GM10248 (cell line): ENCODE results near the gene PCDH17.

Experiments
- CTCF ChIA-PET: fragments of 300-600 bp; sonication (Branson Sonifier 250); formaldehyde crosslinking; extraction: SDS; loops from one replicate; lab custom pipeline; 2021; ENCODE audit warnings: antibody characterized with exemption; lab: Yijun Ruan, JAX
- POLR2A ChIA-PET: fragments of 350-650 bp; sonication (Branson Sonifier 250); formaldehyde crosslinking; extraction: SDS; loops from one replicate; lab custom pipeline; 2020; ENCODE audit warnings: antibody characterized with exemption; lab: Yijun Ruan, JAX
- DNase-seq: peaks from one replicate; pipeline ENCODE4 v3.0.0; 2012; ENCODE audit errors: extremely low spot score
- TF ChIP-seq, protein P1 (sequence below): IDR thresholded peaks from 2 replicates; pipeline ENCODE4 v1.5.1; 2012; ENCODE audit warnings: mild to moderate bottlenecking, low read depth; ENCODE audit errors: extremely low read depth, missing control alignments, control extremely low read depth

The PCDH17 gene

DNA sequence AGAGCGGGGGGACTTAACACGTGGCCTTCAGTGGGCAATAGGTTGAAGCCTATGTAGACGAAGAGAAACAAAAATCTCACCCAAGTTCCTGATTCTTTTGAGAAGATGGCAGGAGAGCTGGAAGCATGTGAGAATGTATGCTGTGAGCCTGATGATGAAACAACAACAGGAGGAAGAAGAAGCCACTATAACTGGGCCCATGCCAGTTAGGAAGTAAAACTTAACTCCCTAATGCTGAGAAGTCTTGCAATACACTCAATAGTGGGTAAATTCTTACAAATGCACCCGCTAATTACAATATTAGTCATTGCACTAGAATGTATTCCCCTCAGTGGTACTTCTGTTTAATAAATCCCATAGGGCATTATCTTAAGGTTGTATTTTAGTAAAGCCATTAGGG lies 9.1 kb downstream of the PCDH17 start:
- TF ChIP-seq, protein P1, sequence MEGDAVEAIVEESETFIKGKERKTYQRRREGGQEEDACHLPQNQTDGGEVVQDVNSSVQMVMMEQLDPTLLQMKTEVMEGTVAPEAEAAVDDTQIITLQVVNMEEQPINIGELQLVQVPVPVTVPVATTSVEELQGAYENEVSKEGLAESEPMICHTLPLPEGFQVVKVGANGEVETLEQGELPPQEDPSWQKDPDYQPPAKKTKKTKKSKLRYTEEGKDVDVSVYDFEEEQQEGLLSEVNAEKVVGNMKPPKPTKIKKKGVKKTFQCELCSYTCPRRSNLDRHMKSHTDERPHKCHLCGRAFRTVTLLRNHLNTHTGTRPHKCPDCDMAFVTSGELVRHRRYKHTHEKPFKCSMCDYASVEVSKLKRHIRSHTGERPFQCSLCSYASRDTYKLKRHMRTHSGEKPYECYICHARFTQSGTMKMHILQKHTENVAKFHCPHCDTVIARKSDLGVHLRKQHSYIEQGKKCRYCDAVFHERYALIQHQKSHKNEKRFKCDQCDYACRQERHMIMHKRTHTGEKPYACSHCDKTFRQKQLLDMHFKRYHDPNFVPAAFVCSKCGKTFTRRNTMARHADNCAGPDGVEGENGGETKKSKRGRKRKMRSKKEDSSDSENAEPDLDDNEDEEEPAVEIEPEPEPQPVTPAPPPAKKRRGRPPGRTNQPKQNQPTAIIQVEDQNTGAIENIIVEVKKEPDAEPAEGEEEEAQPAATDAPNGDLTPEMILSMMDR: no peak
- ChIA-PET POLR2A (no interaction called here), CTCF (interaction anchor here (0.6 to 1.1 kb wide), 2 partner anchors 13 to 16 kb away, joined by 3 read pairs; no protein-coding TSS in a partner anchor)
- DNase-seq: no peak

- ChIA-PET CTCF (interaction anchor here (1.1 kb wide), 1 partner anchor 16 kb away, joined by 3 read pairs; no protein-coding TSS in a partner anchor), POLR2A (no interaction called here)
- TF ChIP-seq, protein P1: no peak
- DNase-seq: no peak
These were observed 9.5 kb downstream of the PCDH17 start for GRCh38 chr13:57641051-57641450.

DNA sequence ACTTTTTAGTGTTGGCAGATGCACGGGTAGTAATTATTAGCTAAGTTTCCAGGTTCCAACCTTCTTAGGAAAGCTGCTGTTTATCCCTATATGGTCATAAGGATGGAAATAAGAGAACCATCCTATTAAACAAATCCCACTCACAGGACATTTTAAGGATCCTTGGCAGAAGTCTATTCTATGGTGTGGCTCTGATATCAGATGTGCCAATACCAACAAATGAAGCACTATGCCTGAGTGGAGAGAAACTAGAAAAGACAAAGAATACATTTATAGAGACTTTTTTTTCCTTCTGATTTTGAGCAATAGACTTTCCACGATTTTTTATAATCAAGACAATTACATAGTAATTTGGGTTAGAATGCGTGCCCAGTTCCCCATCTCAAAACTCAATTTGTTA lies 12.6 kb downstream of the PCDH17 start:
- DNase-seq: no peak
- ChIA-PET CTCF (interaction anchor here (1.2 kb wide), 1 partner anchor 12 kb away, joined by 4 read pairs; no protein-coding TSS in a partner anchor), POLR2A (no interaction called here)
- TF ChIP-seq, protein P1: no peak

DNA sequence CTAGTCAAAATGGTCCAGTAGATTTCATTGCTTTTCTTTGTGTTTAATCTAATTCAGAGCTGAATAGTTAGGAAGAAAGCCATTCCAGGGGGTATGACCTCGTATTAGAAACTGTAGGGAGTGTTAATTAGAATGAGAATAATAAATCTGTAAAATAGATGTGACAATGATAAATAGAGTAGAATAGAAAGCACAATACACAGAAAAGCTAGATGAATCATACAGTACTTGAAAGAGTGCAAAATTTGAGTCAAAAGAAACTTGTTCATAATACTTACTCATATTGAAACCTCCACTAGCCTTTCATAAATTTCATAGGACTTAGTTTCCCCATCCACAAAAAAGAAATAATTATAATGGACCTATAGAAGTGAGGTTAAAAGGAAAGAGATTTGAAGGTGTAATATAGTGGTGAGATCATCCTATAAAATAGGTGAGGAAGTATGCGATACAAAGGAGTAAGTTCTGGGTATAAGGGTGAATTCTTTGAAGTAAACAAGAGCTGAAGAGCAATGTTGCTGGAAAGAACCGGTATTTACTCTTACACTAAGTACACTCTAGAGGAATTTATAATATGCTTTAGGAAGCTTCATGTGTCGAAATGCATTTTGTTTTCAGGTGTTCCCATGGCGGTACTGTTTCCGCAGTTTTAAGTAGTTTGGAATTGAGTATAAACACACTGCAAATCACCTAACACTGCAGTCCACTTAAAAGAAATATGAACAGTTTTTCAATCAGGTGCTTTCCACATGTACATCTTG lies 21.9 kb downstream of the PCDH17 start:
- TF ChIP-seq, protein P1: no peak
- no peak for DNase-seq
- ChIA-PET POLR2A (no interaction called here), CTCF (interaction anchor here (1.2 kb wide), 1 partner anchor 29 kb away, joined by 5 read pairs; no protein-coding TSS in a partner anchor)

DNA sequence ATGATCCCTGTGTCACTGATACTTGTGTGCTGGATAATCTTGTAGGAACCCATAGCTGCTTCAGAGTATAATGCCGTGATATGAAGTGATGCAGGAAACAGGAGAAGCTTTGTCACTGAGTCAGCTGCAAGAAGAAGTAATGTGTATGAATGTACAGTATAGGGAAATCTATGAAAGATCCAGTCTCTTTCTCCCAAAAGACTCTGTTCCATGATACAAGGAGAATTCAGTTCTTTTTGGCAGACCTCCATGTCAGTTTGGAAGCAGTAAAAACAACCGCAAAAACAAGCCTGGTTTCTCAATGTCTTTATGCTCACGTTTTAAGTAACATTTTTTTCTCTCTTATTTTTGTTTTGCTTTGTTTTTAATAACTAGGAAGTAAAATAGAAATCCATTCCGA lies 33.9 kb downstream of the PCDH17 start:
- POLR2A ChIA-PET: no interaction called here
- CTCF ChIA-PET: interaction anchor here (1.1 kb wide), 1 partner anchor 26 kb away, joined by 3 read pairs; no protein-coding TSS in a partner anchor
- no peak for DNase-seq
- TF ChIP-seq, protein P1: no peak

DNA sequence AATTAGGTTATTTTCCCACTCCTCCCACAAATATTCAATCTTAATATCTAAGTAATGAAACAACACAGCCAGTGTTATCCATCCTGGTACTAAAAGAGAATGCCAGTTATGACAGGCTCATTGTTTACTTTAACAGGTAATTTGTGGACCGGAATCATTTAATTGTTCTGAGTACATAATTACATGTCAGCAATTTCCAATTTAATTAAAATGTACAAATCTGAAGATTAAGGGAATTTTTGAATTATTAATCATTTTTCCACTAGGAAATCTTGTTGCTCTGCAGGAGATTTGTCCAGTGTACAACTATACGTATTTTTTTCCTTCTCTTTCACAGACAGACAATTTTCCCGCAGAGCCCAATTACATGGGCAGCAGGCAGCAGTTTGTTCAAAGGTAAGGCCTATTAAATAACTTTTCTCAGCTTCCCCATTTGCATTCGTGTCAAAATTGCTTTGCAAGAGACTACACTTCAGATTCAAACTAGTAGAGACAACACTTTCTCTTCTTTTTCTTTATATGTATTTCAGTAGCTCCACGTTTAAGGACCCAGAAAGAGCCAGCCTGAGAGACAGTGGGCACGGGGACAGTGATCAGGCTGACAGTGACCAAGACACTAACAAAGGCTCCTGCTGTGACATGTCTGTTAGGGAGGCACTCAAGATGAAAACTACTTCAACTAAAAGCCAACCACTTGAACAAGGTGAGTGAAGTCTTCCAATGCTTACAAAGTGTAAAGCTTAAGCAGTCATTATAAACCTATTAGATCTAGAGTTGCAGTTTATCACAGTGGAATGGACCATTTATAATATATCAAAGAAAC lies 34.8 kb downstream of the PCDH17 start:
- no peak for DNase-seq
- ChIA-PET POLR2A (no interaction called here), CTCF (interaction anchor here (1.1 kb wide), 1 partner anchor 26 kb away, joined by 3 read pairs; no protein-coding TSS in a partner anchor)
- TF ChIP-seq, protein P1: no peak
